DMS153 (cell line): Measurements from ENCODE around the gene MT1H.
"Not testable (repeated sequence)": the region's sequence is repeated elsewhere in the genome, so short reads cannot be mapped to it uniquely, and the experiment has no call there.

Experiments
- DNase-seq: peaks from one replicate; lab custom pipeline; 2025; lab: John Stamatoyannopoulos, UW

MT1H gene

DNA sequence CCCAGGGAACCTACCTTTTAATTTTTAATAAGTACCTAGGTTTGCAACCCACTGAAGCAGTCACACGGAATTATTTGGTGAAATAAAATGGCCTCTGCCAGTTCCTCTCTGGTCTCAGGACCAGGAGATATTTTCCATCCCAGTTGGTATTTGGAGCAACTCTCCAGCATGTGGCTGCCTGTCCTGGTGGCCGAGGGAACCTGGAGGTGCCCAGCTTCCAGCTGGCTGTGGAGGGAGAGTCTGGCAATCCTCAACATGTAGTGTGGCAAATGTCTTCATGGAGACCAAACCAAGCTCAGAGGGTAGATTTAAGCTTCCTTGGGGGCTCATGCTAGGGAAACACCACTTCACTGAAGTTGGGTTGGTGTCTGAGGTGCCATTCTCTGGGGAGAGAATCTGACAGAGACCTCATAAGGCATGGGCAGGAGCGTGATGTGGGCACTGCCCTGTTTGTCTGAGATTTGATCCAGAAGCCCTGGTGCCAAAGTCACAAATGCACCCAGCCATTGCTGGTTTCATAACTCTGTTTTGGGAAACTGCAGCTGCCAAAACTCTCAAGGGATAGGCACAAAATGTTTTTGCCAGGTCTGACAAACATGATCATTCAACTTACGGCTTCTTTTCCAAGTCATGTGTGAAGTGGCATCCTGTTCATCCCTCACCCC, 15.4 kb downstream of the MT1H start:
- no peak for DNase-seq

DNA sequence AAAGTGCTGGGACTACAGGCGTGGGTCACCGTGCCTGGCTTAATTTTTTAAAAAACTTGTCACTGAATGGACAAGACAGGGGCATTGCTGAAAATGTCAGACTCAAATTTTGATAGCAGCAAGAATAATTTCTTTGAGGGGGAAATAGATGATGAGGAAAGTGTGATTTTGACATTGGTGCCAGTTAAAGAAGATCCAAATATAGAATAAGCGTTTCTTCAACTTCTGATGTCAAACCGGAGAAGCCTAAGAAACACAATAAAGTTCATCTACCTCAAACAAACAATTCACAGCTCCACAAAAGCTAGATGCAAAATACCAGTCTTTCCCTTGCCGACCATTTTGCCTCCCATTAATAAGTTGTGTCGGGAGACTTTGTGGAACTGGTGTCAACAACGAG, 17.1 kb downstream of the MT1H start:
- no peak for DNase-seq

DNA sequence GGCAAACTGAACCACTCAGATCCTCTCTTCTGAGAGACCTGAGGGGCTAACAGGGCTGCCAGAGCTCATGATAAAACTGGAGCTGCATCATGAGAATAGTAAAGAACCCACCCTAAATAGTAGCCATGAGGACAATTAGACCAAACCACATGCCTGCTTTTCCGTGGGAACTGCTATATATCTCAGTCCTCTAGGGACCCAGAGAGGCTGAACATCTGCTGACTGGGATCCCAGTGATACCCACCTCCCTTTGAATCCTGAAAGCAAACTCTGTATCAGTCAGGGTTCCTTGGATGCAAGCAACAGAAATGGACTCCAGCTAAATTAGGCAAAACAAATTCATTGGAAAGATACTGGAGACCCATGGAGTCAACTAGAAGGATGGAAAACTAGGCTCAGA, 19.1 kb downstream of the MT1H start:
- DNase-seq = no peak

DNA sequence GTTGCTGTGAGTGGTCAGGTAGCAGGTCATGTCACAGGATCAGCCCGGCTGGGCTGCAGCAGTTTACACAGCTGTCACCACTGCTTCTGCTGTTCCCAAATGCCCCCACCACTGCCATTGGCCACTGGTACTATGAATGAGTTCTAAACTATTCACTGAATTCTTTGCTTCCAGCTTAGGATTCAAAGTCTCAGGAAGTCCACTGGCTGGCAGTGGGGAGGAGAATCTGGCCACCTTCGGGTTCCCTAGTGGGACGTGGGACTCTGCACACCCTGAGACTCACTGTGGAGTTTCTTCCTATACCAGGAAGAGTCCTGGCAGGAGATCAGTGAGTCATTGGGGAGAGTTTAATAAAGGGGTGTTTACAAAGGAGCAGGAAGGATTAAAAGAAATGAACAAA, 19.6 kb downstream of the MT1H start:
- DNase-seq = no peak

DNA sequence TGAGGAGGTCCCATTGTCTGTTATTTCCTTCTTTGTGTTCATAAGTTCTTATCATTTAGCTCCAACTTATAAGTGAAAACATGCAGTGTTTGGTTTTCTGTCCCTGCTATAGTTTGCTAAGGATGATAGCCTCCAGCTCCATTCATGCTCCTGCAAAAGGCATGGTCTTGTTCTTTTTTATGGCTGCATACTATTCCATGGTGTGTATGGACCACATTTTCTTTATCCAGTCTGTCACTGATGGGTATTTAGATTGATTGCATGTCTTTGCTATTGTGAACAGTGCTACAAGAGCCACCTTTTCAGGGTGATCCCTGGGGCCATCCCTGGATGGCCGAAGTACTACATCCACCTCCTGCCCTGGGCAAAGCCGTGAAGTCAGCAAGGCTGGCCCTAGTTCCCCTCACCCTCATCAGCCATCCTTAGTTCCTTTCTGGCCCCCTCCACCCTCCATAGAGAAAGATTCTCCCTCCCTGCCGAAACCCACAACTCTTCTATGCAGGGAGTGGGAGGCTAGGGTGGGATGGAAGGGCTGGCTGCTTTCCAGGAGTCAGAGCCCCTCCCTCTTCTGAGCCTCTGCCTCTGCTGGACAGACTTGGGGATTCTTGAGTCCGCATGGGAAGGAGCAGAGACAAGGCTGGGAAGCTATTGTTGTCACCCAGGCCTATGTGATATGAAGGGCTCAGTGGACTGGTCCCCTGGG, 21.0 kb downstream of the MT1H start:
- no peak for DNase-seq

DNA sequence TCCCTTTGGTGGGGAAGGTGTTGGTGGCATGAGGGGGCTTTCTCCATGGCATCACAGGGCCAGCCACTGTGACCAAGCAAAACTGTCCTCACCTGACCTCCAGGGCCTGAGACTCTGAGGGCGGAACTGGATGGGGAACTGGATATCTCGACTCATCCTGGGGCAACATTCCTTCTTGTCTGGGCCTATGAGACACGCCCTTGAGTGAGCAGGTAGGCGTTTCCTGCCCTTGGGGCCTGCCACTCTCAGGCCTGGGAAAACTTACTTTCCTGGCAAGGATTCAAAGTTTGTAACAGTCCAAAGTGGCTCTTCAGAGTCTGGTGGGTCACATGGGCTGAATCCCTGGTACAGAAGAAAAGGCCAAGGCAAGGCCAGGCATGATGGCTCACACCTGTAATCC, 22.3 kb downstream of the MT1H start:
- no peak for DNase-seq

DNA sequence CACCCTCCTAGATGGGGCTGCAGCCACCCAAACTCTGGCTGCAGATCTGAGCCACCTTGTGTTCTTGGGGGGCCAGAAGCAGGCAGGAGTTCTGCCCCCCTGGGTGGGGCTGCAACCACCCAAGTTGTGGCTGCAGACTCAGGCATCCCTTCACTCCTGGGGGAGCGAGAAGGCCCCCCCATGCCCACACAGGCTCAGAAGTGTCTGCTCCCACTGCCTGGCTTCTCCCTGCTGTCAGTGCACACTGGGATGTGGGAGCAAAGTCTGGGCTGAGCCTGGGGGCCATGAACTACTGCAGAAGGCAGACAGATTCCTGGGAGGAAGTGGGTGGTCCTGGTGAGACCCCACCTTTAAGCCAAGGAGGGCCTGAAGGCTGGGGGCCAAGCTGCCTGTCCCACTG, 25.6 kb downstream of the MT1H start:
- DNase-seq = no peak

DNA sequence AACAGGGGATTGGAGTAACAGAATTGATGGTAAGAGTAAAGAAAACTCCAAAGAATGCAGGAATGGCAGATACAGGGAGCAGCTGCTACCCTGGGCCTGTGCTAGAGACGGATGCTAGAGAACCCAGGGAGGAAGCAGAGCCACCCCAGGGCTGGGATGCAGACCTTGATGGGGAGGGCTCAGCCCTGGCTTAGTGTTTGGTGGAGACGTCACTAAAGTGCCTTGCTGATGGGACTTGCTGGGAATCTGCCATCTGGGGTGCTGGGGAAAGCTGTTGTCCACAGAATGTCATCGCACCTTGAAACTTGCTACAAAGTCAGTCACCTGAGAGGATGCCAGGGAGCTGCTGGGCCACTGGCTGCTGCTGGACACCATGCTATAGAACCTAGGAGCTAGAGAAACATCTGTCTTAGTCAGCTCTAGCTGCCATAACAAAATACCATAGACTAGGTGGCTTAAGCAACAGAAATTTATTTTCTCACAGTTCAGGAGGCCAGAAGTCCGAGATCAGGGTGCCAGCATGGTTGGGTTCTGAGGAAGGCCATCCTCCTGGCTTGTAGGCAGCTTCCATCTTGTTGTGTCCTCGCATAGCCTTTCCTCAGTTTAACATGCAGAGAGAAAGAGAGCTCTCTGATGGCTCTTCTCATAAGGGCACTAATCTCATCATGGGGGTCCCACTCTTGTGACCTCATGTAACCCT, 28.0 kb downstream of the MT1H start:
- DNase-seq = no peak

DNA sequence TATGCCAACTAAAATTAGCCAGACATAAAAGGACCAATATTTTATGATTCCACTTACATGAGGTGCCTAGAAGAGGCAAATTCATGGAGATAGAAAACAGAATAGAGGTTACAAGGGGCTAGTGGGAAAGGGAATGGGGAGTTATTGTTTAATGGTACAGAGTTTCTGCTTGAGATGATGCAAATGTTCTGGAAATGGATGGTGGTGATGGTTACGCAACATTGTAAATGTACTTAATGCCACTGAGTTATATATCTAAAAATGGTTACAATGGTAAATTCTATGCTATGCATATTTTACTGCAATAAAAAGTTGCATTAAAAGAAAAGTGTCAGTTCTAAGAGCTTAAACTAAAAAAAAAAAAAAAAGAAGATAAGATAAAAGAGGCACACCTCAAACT, 30.6 kb downstream of the MT1H start:
- no peak for DNase-seq

DNA sequence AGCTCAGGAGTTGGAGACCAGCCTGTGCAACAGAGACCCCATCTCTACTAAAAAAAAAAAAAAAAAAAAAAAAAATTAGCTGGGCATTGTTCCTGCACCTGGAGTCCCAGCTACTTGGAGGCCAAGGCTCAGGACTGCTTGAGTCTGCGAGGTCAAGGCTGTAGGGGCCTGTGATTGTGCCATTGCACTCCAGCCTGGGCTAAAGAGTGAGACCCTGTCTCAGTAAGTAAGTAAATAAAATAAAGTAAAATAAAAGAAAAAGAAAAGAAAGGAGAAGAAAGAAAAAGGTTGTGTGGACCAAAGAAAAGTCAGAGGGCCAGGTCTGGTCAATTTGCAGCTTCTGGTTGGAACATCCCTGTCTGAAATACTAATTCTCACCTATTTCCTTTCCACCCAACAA, 31.0 kb downstream of the MT1H start:
- DNase-seq = no peak

DNA sequence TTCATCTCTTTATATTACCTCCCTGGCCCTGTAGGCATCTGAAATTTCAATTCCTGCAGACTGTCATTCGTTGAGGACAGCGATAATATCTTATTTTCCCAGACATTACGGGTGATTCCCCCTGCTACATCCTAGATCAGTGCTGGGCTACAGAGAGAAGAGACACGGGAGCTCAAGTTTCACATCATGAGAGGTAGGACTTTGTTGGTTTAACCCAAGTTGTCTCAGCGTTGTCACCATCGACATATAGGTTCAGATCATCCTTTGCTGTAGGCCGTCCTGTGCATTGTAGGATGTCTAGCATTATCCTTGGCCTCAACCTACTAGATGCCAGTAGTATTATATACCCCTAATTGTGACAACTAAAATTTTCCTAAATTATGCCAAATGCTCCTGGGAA, 31.9 kb downstream of the MT1H start:
- DNase-seq = no peak

DNA sequence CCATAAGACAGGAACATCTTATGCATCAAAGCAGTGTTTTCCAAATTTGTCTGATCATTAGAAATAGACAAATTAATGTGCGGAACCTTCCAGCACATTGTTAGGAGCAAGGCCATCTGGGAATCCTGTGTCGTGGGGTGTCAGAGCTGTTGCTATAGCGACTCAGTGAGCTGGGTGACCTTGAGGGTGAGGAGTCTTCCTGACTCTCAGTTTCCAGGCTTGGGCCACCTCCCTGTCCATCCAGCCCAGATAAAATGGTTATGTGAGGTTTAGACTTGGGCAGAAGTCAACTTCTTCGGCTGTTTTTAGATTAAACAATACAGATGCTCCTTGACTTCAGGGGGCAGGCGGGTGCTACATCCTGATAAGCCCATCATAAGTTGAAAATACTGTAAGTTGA, 33.2 kb downstream of the MT1H start:
- no peak for DNase-seq

DNA sequence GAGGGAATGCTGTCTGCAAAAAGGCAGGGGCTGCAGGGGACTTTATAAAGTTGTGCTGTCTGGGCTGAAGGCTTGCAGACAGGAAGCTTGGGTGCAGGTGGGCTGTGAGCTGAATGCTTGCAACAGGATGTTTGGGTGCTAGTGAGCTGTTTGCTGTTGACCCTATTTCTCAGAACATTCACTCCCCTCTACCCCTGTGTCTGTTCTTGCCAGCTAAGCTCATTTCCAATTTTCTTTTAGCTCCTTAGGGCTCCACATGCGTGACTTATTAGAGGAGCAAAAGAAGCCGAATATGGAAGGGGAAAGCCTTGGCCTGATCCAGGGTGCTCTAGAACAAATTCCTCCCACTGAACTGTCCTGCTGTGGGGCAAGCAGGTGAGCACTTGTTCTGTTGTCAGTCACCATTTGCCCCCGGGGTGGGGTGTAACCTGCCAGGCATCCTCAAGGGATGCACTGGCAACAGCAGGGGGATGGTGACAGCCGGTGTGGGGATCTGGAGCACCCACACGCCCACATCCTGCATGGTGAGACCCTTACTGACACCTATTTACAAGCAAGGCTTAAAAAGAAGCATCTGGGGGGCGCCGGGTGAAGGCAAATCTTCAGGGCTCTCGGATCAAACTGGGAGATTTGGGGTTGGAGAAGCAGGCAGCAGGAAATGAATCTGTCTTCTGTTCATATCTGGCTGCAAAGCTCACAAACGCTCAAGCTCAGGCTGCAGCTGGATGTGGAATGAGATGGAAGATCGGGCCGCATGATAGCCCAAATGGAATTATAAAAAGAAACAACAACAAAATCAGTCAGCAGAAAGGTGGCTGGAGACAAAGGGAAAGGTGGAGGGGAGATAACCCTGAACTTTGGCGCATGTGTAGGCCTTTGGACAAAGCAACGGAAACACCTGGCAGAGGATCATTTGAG, 39.2 kb downstream of the MT1H start:
- no peak for DNase-seq

DNA sequence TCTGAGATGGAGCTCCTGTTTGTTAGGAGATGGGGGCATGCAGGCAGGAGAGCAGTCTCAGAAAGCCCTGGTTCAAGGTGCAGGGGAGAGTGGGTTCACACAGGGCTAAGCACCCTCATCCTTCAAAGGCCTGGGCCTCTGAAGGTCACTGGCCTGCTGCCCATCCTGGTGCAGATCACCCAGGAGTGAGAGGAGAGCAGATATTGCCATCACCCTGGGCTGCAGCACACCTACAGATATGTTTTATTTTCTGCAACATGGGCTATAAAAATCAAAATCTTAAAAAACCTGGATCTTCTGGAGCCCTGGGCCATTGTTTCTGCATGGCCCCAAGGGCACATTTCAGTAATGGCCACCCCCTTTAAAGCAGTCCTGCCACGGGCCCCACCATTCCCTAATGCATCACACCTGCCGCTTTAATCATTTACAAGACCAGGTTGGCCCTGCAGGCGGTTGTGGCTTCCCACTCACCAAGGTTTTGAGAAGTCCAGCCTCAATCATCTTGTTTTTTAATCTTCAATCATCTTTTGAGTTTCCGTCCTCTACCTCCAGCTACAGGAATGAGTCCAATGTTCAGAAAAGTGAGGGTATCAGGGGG, 39.9 kb downstream of the MT1H start:
- no peak for DNase-seq

DNA sequence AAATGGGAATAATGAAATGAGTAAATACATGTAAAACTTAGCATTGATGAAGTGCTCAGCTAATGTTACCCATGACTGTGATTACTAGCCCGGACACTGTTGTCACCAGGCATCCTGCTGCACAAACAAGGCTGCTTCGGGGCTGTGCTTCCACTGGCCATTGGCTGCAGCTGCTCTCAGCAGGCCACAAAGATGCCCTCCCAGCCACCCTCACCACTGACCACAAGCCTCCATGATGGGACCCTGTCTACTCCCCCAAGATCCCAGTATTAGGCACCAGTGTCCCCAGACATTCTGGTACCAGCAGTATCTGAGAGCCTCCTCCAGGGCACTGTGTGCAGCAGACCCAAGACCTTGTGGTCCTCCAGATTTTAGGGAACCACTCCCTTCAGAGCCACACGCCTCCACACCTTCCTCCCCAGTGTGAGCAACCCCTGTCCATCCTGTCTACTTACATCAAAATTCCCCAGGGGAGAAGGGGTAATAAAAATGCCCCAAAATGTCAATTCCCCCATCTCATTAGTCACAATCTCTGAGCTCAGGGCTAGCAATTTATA, 40.6 kb downstream of the MT1H start:
- DNase-seq = no peak

DNA sequence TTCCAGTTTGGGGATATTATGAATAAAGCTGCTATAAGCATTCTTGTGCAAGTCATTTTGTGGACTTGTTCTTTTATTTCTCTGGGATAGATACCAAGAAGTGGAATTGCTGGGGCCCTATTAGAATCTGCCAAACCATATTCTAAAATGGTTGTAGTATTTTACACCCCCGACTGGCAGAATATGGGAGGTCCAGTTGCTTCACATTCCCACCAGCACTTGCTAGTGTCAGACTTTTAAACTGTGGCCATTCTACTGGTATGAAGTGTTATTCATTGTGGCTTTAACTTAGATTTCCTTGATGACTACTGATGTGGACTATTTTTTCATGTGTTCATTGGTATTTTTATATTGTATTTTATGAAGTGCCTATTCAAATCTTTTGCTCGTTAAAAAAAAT, 42.2 kb downstream of the MT1H start:
- DNase-seq = no peak

DNA sequence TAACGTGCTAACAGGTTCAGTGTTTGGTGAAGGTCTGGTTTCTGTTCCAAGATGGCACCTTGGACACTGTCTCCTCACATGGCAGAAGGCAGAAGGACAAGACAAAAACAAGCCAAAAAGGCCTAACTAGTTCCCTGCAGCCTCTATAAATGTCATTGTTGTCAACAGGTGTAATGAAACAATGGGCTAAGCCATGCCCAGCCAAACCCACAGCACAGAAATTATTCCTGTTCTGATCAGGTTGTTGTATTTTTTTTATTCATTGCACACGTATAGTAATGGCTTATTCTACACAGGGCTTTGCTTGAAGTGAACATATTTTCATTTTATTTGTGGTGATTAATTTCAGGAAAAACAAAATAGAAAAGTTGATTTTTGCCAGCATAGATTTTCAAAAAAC, 44.2 kb downstream of the MT1H start:
- DNase-seq = no peak

DNA sequence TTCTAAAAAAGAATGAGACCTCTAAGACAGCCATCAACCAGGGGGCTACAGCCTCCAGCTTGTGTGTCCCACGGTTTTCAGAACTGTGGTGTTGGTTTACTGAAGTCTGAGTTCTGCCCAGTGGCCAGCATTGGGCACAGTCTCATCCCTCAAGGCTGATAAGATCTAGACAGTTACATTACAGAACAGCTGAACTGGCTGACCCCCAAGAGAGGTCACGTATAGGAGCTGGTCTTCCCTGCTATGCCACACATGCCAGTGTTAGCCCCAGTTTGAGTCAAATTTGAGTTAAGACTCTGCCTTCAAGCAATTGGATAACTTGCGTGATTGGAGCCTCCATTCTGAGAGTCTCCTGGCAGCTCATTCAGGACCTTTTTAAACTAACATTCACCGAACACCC, 45.5 kb downstream of the MT1H start:
- no peak for DNase-seq

DNA sequence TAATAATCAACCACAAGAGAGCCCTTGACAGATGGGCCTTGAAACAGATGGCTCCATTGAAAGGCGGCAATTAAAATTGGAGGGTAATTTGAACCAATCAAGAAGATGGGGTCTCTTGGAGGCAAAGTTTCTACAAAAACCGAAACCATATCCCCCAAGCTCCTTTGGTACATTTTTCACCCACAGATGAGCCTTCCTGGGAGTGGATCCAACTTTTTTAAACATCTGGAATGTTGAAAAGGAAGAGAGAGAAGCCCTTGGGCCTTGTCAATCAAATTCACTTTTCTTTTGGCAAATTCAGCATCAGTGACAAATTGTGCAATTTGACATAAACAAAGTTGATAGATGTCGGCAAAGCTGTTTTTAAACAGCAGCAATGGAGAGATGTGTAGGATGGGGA, 47.1 kb downstream of the MT1H start:
- no peak for DNase-seq

DNA sequence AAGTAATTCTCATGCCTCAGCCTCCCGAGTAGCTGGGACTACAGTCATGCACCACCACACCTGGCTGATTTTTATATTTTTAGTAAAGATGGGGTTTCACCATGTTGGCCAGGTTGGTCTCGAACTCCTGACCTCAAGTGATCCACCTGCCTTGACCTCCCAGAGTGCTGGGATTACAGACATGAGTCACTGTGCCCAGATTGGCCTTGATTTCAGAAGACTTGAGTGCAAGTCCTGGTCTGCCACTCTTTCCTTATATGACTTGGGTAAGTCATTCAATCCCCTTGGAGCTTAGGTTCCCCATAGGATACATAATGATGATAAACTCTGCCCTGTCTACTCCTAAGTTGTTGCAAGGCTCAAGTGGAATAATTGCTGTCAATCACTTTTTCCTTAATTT, 47.9 kb downstream of the MT1H start:
- not testable (repeated sequence) for DNase-seq
